HCT116 (cell line): ENCODE measurements around the gene LIPG. TPM values are rescaled to one million over a fixed set of nuclear protein-coding genes. Genes with fewer than 3 reads are reported as not detected.

Experiments used
- ATAC-seq: fragments of 200-7000 bp; cut with Tn5 transposase; 2 replicates; pipeline ENCODE4 v1.9.1; 2020; ENCODE audit warnings: mild to moderate bottlenecking, moderate library complexity
- BruUV-seq: library from RNA; stranded (reverse); fragments of 400-500 nt; replicated peaks from 2 replicates; lab custom pipeline; 2021; lab: Mats Ljungman, UMichigan
- CTCF ChIA-PET: fragments of 300-600 bp; sonication (Branson Sonifier 250); formaldehyde crosslinking; loops from one replicate; lab custom pipeline; 2021; ENCODE audit warnings: antibody characterized with exemption; lab: Charles Lee
- POLR2A ChIA-PET: fragments of 300-600, 350-600 bp; sonication (Branson Sonifier 250); formaldehyde crosslinking; loops from one replicate; lab custom pipeline; 2021; ENCODE audit warnings: antibody characterized with exemption; lab: Charles Lee
- RAD21 ChIA-PET, 2 experiments: fragments of 300-600 bp; sonication (Branson Sonifier 250); formaldehyde crosslinking; loops; one replicate each; lab custom pipeline; 2023; ENCODE audit warnings: low total read pairs in 2 of 2; ENCODE audit not compliant: uncharacterized antibody in 2 of 2, unreplicated experiment in 2 of 2, low non-redundant PET in 1 of 2; lab: Charles Lee
- DNase-seq: peaks from one replicate; pipeline ENCODE4 v3.0.0-alpha.2; 2010; ENCODE audit warnings: low read depth, low spot score
- H2AFZ ChIP-seq: fragments of 200-600 bp; shearing (Covaris generic), sonication (generic); 2 replicates; pipeline ENCODE4 v1.6.1; 2017; ENCODE audit warnings: low read depth, mixed run types, mixed read lengths, antibody characterized with exemption, low read length; ENCODE audit not compliant: poor library complexity, severe bottlenecking
- H3K27ac ChIP-seq: 2 replicates; pipeline ENCODE4 v1.5.1; 2012; ENCODE audit warnings: low read depth, low read length
- H3K27me3 ChIP-seq: fragments of 200-600 bp; sonication (generic); 2 replicates; pipeline ENCODE4 v1.6.1; 2016; ENCODE audit warnings: mixed run types, low read length, mixed read lengths; ENCODE audit not compliant: insufficient read depth
- H3K36me3 ChIP-seq, 2 experiments: fragments of 200-500 bp in 1 of 2; fragments of 200-600 bp in 1 of 2; sonication (Bioruptor generic) in 1 of 2; sonication (generic) in 1 of 2; 2 replicates each; pipeline versions ENCODE4 v1.5.1 to v1.6.1; 2014 to 2016; ENCODE audit warnings: low read length in 2 of 2, inconsistent platforms in 1 of 2, mixed read lengths in 1 of 2, mixed run types in 1 of 2; ENCODE audit not compliant: insufficient read depth in 2 of 2, control insufficient read depth in 1 of 2
- H3K4me1 ChIP-seq, 2 experiments: fragments of 200-600 bp in 1 of 2; sonication (generic) in 1 of 2; 2 replicates each; pipeline versions ENCODE4 v1.5.1 to v1.6.1; 2012 to 2017; ENCODE audit warnings: low read length in 2 of 2, inconsistent platforms in 1 of 2, mild to moderate bottlenecking in 1 of 2, mixed read lengths in 1 of 2, mixed run types in 1 of 2, moderate library complexity in 1 of 2; ENCODE audit not compliant: insufficient read depth in 2 of 2, control insufficient read depth in 1 of 2
- H3K4me2 ChIP-seq: fragments of 200-600 bp; sonication (generic); 2 replicates; pipeline ENCODE4 v1.6.1; 2017; ENCODE audit warnings: mixed run types, low read length, mixed read lengths
- H3K4me3 ChIP-seq, 2 experiments: fragments of 200-600 bp in 1 of 2; sonication (generic) in 1 of 2; replicated peaks in 1 of 2; 2 replicates each; pipeline ENCODE4 v1.5.1; 2011 to 2016; ENCODE audit warnings: low read length in 2 of 2, control low read depth in 1 of 2, low read depth in 1 of 2, mild to moderate bottlenecking in 1 of 2, mixed read lengths in 1 of 2, mixed run types in 1 of 2
- H3K79me2 ChIP-seq: fragments of 200-600 bp; sonication (generic); 2 replicates; pipeline ENCODE4 v1.6.1; 2017; ENCODE audit warnings: mild to moderate bottlenecking, mixed run types, low read length, moderate library complexity, mixed read lengths; ENCODE audit not compliant: insufficient read depth
- H3K9ac ChIP-seq: fragments of 200-600 bp; sonication (generic); 2 replicates; pipeline ENCODE4 v1.6.1; 2016; ENCODE audit warnings: low read length, mixed read lengths
- H3K9me2 ChIP-seq: fragments of 200-600 bp; sonication (generic), shearing (Covaris generic); 2 replicates; pipeline ENCODE4 v1.6.1; 2017; ENCODE audit warnings: mixed run types, mild to moderate bottlenecking, moderate library complexity; ENCODE audit not compliant: insufficient read depth
- H3K9me3 ChIP-seq, 2 experiments: fragments of 200-500 bp in 1 of 2; fragments of 200-600 bp in 1 of 2; sonication (Bioruptor generic) in 1 of 2; sonication (generic) in 1 of 2; 2 replicates each; pipeline ENCODE4 v1.6.1; 2014 to 2017; ENCODE audit warnings: low read length in 2 of 2, mixed read lengths in 2 of 2, inconsistent platforms in 1 of 2, low read depth in 1 of 2, mild to moderate bottlenecking in 1 of 2, mixed run types in 1 of 2, moderate library complexity in 1 of 2; ENCODE audit not compliant: control insufficient read depth in 1 of 2, insufficient read depth in 1 of 2
- H4K20me1 ChIP-seq: fragments of 200-600 bp; sonication (generic), shearing (Covaris generic); 2 replicates; pipeline ENCODE4 v1.6.1; 2017; ENCODE audit warnings: mixed run types, mild to moderate bottlenecking, moderate library complexity; ENCODE audit not compliant: insufficient read depth
- ATF3 ChIP-seq: IDR thresholded peaks from 2 replicates; pipeline ENCODE4 v1.6.1; 2012
- CBX3 ChIP-seq: IDR thresholded peaks from 2 replicates; pipeline ENCODE4 v1.6.1; 2012; ENCODE audit warnings: low read depth
- CEBPB ChIP-seq: IDR thresholded peaks from 2 replicates; pipeline ENCODE4 v1.6.1; 2012; ENCODE audit warnings: low read depth
- EGR1 ChIP-seq: IDR thresholded peaks from 2 replicates; pipeline ENCODE4 v1.6.1; 2012; ENCODE audit warnings: low read depth
- ELF1 ChIP-seq: IDR thresholded peaks from 2 replicates; pipeline ENCODE4 v1.6.1; 2012; ENCODE audit warnings: low read depth, borderline replicate concordance
- EZH2 ChIP-seq: fragments of 200-600 bp; sonication (generic); IDR thresholded peaks from 2 replicates; pipeline ENCODE4 v1.6.1; 2017; ENCODE audit warnings: antibody characterized with exemption, mixed run types
- EZH2phosphoT487 ChIP-seq: fragments of 200-600 bp; IDR thresholded peaks from 2 replicates; pipeline ENCODE4 v1.6.1; 2018; ENCODE audit warnings: antibody characterized with exemption, borderline replicate concordance
- FOSL1 ChIP-seq: IDR thresholded peaks from 2 replicates; pipeline ENCODE4 v1.6.1; 2012; ENCODE audit warnings: low read depth
- JUND ChIP-seq: IDR thresholded peaks from 2 replicates; pipeline ENCODE4 v1.6.1; 2012
- POLR2A ChIP-seq: IDR thresholded peaks from 2 replicates; pipeline ENCODE4 v1.7.0; 2011; ENCODE audit warnings: borderline replicate concordance; ENCODE audit not compliant: insufficient read depth, insufficient read length; ENCODE audit errors: extremely low read depth
- POLR2AphosphoS5 ChIP-seq: IDR thresholded peaks from 2 replicates; pipeline ENCODE4 v1.6.1; 2011; ENCODE audit warnings: mild to moderate bottlenecking, low read depth, low read length, moderate library complexity
- RAD21 ChIP-seq: IDR thresholded peaks from 2 replicates; pipeline ENCODE4 v1.6.1; 2012; ENCODE audit warnings: low read depth, mild to moderate bottlenecking
- REST ChIP-seq: IDR thresholded peaks from 2 replicates; pipeline ENCODE4 v1.6.1; 2012; ENCODE audit warnings: low read depth
- SIN3A ChIP-seq: IDR thresholded peaks from 2 replicates; pipeline ENCODE4 v1.6.1; 2012; ENCODE audit warnings: low read depth
- SP1 ChIP-seq: IDR thresholded peaks from 2 replicates; pipeline ENCODE4 v1.6.1; 2012; ENCODE audit warnings: low read depth
- SRF ChIP-seq: IDR thresholded peaks from 2 replicates; pipeline ENCODE4 v1.6.1; 2012; ENCODE audit warnings: low read depth
- TCF7L2 ChIP-seq: IDR thresholded peaks from 2 replicates; pipeline ENCODE4 v1.7.0; 2011; ENCODE audit warnings: borderline replicate concordance, inconsistent platforms; ENCODE audit not compliant: insufficient read depth, insufficient read length; ENCODE audit errors: extremely low read depth
- YY1 ChIP-seq: IDR thresholded peaks from 2 replicates; pipeline ENCODE4 v1.6.1; 2011; ENCODE audit warnings: low read length, low read depth, moderate library complexity, mild to moderate bottlenecking; ENCODE audit not compliant: insufficient replicate concordance; ENCODE audit errors: extremely low read depth
- ZFX ChIP-seq: fragments of 450-650 bp; IDR thresholded peaks from 2 replicates; pipeline ENCODE4 v1.6.1; 2017
- intact Hi-C: fragments of 100-400 bp; cut with micrococcal nuclease; formaldehyde crosslinking; loops from 2 replicates; pipeline ENCODE4 v1.10.0; 2022
- total RNA-seq: library from RNA; stranded (reverse); gene quantifications from one replicate; pipeline ENCODE4 v1.2.1, GENCODE V29; 2021; ENCODE audit not compliant: unreplicated experiment
- TF ChIP-seq, protein P1 (sequence below), 3 experiments: fragments of 200-600 bp in 1 of 3; sonication (generic) in 1 of 3; IDR thresholded peaks in 2 of 3; conservative IDR thresholded peaks in 1 of 3; 2 replicates each; pipeline ENCODE4 v1.5.1; 2012 to 2017; ENCODE audit warnings: low read depth in 2 of 3, low read length in 2 of 3, antibody characterized with exemption in 1 of 3, borderline replicate concordance in 1 of 3, control low read depth in 1 of 3, mild to moderate bottlenecking in 1 of 3, mixed read lengths in 1 of 3, mixed run types in 1 of 3, moderate library complexity in 1 of 3; ENCODE audit not compliant: insufficient read depth in 1 of 3
- TF ChIP-seq, protein P2 (sequence below): IDR thresholded peaks from 2 replicates; pipeline ENCODE4 v1.6.1; 2012

LIPG gene
- total RNA-seq, 1 experiment from 2014 or later: 2.6 TPM

DNA sequence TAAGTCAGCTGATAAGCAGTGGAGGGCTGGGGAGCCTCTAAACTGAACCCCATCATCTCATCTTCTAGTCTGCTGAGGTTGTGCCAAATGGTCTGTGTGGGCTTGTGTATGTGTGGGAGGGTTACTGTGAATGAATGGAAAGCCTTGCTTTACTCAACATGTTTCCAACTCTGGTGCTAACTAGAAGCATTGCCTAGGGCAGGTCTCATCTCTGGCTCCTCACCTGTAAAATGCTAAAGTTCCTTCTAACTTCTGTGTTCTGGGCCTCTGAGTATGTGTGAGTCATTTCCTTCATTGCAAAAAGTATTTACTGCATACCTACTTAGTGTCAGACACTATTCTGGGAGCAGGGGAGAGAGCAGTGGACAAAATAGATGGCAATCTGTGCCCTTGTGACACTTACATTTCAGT is 1.3 kb downstream of the LIPG start:
- ChIA-PET POLR2A (interaction anchor here (0.6 kb wide), 1 partner anchor 48 kb away, joined by 3 read pairs; no protein-coding TSS in a partner anchor), RAD21 (no interaction called here), CTCF (interaction anchor here (0.6 kb wide), 1 partner anchor 110 kb away, joined by 5 read pairs; no protein-coding TSS in a partner anchor)
- H3K36me3 ChIP-seq: no peaks in the 10 kb centered on the region
- peak overlapping the region; percentile 28 for H2AFZ ChIP-seq
- BruUV-seq: no TSS peak
- no peaks in the 10 kb centered on the region for H3K9me2 ChIP-seq
- H3K4me1 ChIP-seq: peaks cover 21 to 38% of the 10 kb centered on the region in 2 experiments
- peak; percentile 59 for ATAC-seq
- H3K27ac ChIP-seq: peak overlapping the region; percentile 21; the same call in 1 of the 2 replicates
- no peak overlapping the region for H3K9ac ChIP-seq
- intact Hi-C loops: no loop called here
- H3K4me2 ChIP-seq: peak overlapping the region; percentile 79
- H4K20me1 ChIP-seq: no peaks in the 10 kb centered on the region
- DNase-seq: peak; percentile 33
- peak overlapping the region in 1 of 2 experiments; percentile 40; a peak in 2 of 4 replicates for H3K4me3 ChIP-seq
- H3K79me2 ChIP-seq: no peaks in the 10 kb centered on the region
- H3K27me3 ChIP-seq: peaks cover 4% of the 10 kb centered on the region; the same call in 1 of the 2 replicates
- H3K9me3 ChIP-seq: no peaks in the 10 kb centered on the region
- TF ChIP-seq SIN3A (peak; percentile 44; the same call in 1 of the 2 replicates), CBX3 (peak; percentile 85; the same call in 1 of the 2 replicates), EGR1 (0 out of 2 replicates have a peak, but pooled peaks have one; percentile 19), REST (no peak), SP1 (peak; percentile 82; the same call in 1 of the 2 replicates), ELF1 (no peak), SRF (no peak; the same call in 1 of the 2 replicates), FOSL1 (peak; percentile 86), POLR2A (no peak), YY1 (peak; percentile 10), EZH2phosphoT487 (no peak), CEBPB (peak; percentile 81; the same call in 1 of the 2 replicates), ZFX (no peak), EZH2 (no peak), JUND (peak; percentile 84), TCF7L2 (no peak), RAD21 (peak; percentile 33), ATF3 (no peak), POLR2AphosphoS5 (no peak)
- TF ChIP-seq, protein P1, sequence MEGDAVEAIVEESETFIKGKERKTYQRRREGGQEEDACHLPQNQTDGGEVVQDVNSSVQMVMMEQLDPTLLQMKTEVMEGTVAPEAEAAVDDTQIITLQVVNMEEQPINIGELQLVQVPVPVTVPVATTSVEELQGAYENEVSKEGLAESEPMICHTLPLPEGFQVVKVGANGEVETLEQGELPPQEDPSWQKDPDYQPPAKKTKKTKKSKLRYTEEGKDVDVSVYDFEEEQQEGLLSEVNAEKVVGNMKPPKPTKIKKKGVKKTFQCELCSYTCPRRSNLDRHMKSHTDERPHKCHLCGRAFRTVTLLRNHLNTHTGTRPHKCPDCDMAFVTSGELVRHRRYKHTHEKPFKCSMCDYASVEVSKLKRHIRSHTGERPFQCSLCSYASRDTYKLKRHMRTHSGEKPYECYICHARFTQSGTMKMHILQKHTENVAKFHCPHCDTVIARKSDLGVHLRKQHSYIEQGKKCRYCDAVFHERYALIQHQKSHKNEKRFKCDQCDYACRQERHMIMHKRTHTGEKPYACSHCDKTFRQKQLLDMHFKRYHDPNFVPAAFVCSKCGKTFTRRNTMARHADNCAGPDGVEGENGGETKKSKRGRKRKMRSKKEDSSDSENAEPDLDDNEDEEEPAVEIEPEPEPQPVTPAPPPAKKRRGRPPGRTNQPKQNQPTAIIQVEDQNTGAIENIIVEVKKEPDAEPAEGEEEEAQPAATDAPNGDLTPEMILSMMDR (IDR thresholded peaks at IDR 0.05 in 2 of 3, conservative IDR thresholded peaks at IDR 0.05 in 1 of 3; ENCODE audit: borderline replicate concordance in 1 of 3, insufficient read depth in 1 of 3, low read depth in 2 of 3, low read length in 2 of 3): no peak
- TF ChIP-seq, protein P2, sequence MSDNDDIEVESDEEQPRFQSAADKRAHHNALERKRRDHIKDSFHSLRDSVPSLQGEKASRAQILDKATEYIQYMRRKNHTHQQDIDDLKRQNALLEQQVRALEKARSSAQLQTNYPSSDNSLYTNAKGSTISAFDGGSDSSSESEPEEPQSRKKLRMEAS: peak; percentile 42; the same call in 1 of the 2 replicates
